Suprapubic skin (tissue), 4 donors: Measurements from ENCODE around the gene DHX8.
"Not testable (repeated sequence)": the region's sequence is repeated elsewhere in the genome, so short reads cannot be mapped to it uniquely, and the experiment has no call there.

Experiments
- EP300 ChIP-seq: sonication (generic); formaldehyde crosslinking; IDR thresholded peaks from one replicate; pipeline ENCODE4 v1.6.1; 2017; ENCODE audit warnings: antibody characterized with exemption
- POLR2A ChIP-seq, 2 donors: fragments of 450-650 bp; IDR thresholded peaks; one replicate each; pipeline ENCODE4 v1.6.1; 2017; ENCODE audit warnings: antibody characterized with exemption in 2 of 2, mild to moderate bottlenecking in 2 of 2, moderate library complexity in 2 of 2
- POLR2AphosphoS5 ChIP-seq, 3 donors: sonication (generic); formaldehyde crosslinking; IDR thresholded peaks; one replicate each; pipeline ENCODE4 v1.6.1; 2017; ENCODE audit warnings: antibody characterized with exemption in 3 of 3
- TF ChIP-seq, protein P1 (sequence below), 2 donors: fragments of 200-600 bp in 1 of 2; fragments of 450-650 bp in 1 of 2; sonication (generic) in 1 of 2; IDR thresholded peaks; one replicate each; pipeline ENCODE4 v1.5.1; 2016 to 2019; ENCODE audit warnings: antibody characterized with exemption in 2 of 2, mild to moderate bottlenecking in 1 of 2, moderate library complexity in 1 of 2

DNA sequence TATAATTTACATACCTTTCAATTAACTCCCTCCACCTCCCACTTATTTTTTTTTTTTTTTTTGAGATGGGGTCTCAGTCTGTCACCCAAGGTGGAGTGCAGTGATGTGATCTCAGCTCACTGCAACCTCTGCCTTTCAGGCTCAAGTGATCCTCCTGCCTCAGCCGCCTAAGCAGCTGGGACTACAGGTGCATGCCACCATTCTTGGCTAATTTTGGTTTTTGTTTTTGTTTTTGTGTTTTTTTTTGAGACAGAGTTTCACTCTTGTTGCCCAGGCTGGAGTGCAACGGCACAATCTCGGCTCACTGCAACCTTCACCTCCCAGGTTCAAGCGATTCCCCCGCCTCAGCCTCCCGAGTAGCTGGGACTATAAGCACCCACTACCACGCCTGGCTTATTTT, 25.7 kb downstream of the DHX8 start:
- TF ChIP-seq, protein P1, sequence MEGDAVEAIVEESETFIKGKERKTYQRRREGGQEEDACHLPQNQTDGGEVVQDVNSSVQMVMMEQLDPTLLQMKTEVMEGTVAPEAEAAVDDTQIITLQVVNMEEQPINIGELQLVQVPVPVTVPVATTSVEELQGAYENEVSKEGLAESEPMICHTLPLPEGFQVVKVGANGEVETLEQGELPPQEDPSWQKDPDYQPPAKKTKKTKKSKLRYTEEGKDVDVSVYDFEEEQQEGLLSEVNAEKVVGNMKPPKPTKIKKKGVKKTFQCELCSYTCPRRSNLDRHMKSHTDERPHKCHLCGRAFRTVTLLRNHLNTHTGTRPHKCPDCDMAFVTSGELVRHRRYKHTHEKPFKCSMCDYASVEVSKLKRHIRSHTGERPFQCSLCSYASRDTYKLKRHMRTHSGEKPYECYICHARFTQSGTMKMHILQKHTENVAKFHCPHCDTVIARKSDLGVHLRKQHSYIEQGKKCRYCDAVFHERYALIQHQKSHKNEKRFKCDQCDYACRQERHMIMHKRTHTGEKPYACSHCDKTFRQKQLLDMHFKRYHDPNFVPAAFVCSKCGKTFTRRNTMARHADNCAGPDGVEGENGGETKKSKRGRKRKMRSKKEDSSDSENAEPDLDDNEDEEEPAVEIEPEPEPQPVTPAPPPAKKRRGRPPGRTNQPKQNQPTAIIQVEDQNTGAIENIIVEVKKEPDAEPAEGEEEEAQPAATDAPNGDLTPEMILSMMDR (IDR thresholded peaks at IDR 0.05), result not testable (repeated sequence)
- TF ChIP-seq POLR2AphosphoS5 (IDR thresholded peaks at IDR 0.05); EP300; POLR2A (IDR thresholded peaks at IDR 0.05): not testable (repeated sequence)
